Activated naive CD8-positive, alpha-beta T cell treated with anti-CD3 and anti-CD28 coated beads, Interleukin-2, amount 10 ng/mL, durations not matched to agents 7 days and 5 days (primary cell): ENCODE data around the gene GRXCR1. TPM values are rescaled to one million over a fixed set of nuclear protein-coding genes. Genes with fewer than 3 reads are reported as not detected.

Experiments used
- ATAC-seq: fragments of 150-1000 bp; cut with Tn5 transposase; one replicate; pipeline ENCODE4 v1.10.0; 2021; ENCODE audit warnings: low read depth, moderate library complexity
- POLR2A ChIA-PET: fragments of 350-600 bp; sonication (Branson Sonifier 250); formaldehyde crosslinking; loops from one replicate; lab custom pipeline; 2021; ENCODE audit warnings: antibody characterized with exemption; lab: Charles Lee
- DNase-seq: peaks from one replicate; pipeline ENCODE4 v3.0.0; 2021
- H3K27ac Mint-ChIP-seq: one replicate; pipeline ENCODE4 v1.8.0; 2022; ENCODE audit warnings: mild to moderate bottlenecking, mixed read lengths
- H3K27me3 Mint-ChIP-seq: one replicate; pipeline ENCODE4 v1.8.0; 2022; ENCODE audit warnings: mild to moderate bottlenecking, moderate library complexity, mixed read lengths
- H3K36me3 Mint-ChIP-seq: one replicate; pipeline ENCODE4 v1.8.0; 2021; ENCODE audit warnings: mild to moderate bottlenecking, mixed read lengths
- H3K4me1 Mint-ChIP-seq: one replicate; pipeline ENCODE4 v1.8.0; 2021; ENCODE audit warnings: mixed read lengths
- H3K4me3 Mint-ChIP-seq: one replicate; pipeline ENCODE4 v1.8.0; 2022; ENCODE audit warnings: mild to moderate bottlenecking, moderate library complexity, mixed read lengths
- H3K9me3 Mint-ChIP-seq: one replicate; pipeline ENCODE4 v1.8.0; 2021; ENCODE audit warnings: mixed read lengths
- total RNA-seq, 2 experiments: library from RNA; stranded (reverse); gene quantifications; one replicate each; pipeline ENCODE4 v1.2.3, GENCODE V29; 2021

Gene GRXCR1
- total RNA-seq, 2 experiments from 2014 or later, result not detected

DNA sequence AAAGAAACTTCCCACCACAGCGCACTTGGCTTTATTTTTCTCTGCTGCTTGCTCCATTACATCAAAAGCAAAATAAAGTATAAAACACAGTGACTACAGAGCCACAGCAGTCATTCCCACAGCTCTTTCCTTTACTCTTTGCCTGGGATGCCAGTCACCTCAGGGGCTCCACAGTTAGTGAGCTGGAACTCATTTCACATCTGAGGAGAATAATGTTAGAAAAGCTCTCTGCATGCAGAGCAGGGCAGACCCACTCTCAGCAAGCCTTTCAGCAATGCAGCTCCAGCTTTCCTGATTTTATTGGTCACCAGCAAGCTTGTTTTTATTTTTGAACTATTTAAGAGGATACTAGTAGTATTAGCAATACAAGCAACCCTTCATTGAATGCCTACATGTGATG lies 13.8 kb downstream of the GRXCR1 start:
- Mint-ChIP-seq H3K4me3 (no peak overlapping the region), H3K36me3 (no peaks in the 10 kb centered on the region), H3K9me3 (no peaks in the 10 kb centered on the region), H3K27ac (no peak overlapping the region), H3K27me3 (no peaks in the 10 kb centered on the region), H3K4me1 (no peaks in the 10 kb centered on the region)
- ATAC-seq (no peak), DNase-seq (no peak)
- POLR2A ChIA-PET, result no interaction called here

DNA sequence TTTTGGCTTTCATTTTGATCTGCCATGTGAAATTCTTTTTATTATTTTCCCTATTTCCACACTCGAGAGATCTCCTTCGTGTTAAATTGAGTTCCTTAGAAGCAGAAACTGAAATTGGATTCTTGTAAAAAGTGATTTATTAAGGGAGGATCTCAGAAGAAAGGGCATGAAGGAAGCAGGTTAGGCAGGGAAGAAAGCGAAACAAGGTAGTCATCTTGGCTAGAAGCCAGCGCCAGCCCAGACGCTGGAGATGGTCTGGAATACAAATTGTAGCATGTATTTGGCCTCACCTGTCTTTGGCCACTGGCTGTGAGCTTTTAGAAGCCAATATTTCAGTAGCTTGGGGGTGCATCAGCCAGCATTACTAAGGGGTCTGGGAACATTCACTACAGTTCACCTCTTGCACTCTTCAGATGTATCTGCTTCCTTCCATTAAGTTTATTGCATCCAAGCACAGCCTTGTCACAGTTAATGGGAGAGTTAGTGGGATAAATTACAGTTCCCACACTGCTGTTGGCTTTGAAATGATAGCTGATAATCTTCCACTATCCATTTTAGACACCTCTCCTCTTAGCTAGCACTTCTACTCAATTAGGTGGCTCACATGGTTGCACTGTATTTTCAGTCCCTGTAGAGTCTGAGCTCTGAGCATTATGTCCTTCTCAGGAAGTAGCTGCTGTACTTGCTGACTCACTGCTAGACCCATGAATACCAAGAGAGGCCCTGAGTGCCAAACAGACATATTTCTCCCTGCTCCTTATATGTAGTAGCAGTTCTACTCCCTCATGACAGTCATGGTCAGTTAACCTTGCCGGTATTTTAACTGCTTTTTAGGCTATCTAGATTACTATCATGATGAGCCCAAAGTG lies 14.6 kb downstream of the GRXCR1 start:
- POLR2A ChIA-PET, result no interaction called here
- ATAC-seq (no peak), DNase-seq (no peak)
- Mint-ChIP-seq H3K4me1 (no peaks in the 10 kb centered on the region), H3K27me3 (no peaks in the 10 kb centered on the region), H3K36me3 (no peaks in the 10 kb centered on the region), H3K9me3 (no peaks in the 10 kb centered on the region), H3K4me3 (no peak overlapping the region), H3K27ac (no peak overlapping the region)

DNA sequence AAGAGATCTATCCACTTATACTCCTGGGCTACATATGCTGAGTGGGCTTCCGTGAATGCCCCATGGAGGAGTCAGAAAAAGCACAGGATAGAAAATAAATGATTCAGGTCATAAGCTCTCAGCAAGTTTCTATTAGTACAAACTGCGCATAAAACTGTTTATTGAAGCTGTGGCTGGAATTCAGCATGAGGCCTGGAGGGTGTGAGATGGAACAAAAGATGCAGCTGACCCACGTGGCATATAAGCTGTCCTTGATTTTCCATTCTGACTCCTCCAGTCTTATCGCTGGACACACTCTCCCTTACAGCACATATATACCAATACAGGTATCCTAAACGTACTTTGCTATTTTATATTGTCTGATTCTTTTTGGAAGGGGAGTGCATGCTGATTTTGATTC lies 17.9 kb downstream of the GRXCR1 start:
- no peaks in the 10 kb centered on the region for H3K36me3 Mint-ChIP-seq
- H3K4me1 Mint-ChIP-seq, result no peaks in the 10 kb centered on the region
- ATAC-seq, result no peak
- H3K9me3 Mint-ChIP-seq, result no peaks in the 10 kb centered on the region
- H3K27me3 Mint-ChIP-seq, result no peaks in the 10 kb centered on the region
- no peak overlapping the region for H3K27ac Mint-ChIP-seq
- H3K4me3 Mint-ChIP-seq, result no peak overlapping the region
- POLR2A ChIA-PET, result no interaction called here
- no peak for DNase-seq

DNA sequence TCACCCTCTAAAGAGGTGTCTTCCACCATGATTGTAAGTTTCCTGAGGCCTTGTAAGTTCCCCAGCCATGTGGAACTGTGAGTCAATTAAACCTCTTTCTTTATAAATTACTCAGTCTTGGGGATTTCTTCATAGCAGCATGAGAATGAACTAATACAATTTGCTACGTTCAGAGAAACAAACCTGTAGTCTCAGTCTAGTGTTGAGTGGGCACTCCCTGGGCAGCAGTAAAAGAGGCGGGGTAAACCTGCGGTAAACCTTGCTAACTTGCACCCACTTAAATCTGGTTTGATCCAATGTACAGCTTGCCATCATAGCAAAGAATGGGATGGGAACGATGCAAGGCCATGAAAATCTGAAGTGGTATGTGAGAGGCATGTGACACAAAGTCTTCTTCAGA lies 22.4 kb downstream of the GRXCR1 start:
- no peaks in the 10 kb centered on the region for H3K36me3 Mint-ChIP-seq
- H3K27me3 Mint-ChIP-seq, result peaks cover 2% of the 10 kb centered on the region
- ATAC-seq, result no peak
- no peaks in the 10 kb centered on the region for H3K4me1 Mint-ChIP-seq
- POLR2A ChIA-PET, result no interaction called here
- H3K27ac Mint-ChIP-seq, result no peak overlapping the region
- peaks cover 1% of the 10 kb centered on the region for H3K9me3 Mint-ChIP-seq
- no peak for DNase-seq
- no peak overlapping the region for H3K4me3 Mint-ChIP-seq

DNA sequence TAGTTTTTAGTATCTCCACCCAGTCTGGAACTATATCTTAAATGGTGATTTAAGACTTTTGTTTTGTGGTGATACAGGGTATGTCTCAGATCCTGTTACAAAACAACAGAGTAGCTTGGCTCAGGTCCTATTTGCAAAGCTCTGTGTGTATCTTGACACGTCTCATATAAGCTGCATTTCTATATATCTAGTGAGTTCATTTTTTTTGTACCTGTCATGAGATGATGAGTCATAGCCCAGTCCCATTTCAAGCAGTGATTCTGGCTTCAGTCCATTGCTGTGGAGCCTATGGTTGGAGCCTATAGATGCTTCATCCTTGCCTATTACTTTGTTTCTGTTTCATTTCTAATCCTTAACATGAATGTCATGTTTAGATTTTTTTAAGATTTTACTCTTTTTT lies 23.0 kb downstream of the GRXCR1 start:
- no peak for ATAC-seq
- POLR2A ChIA-PET, result no interaction called here

DNA sequence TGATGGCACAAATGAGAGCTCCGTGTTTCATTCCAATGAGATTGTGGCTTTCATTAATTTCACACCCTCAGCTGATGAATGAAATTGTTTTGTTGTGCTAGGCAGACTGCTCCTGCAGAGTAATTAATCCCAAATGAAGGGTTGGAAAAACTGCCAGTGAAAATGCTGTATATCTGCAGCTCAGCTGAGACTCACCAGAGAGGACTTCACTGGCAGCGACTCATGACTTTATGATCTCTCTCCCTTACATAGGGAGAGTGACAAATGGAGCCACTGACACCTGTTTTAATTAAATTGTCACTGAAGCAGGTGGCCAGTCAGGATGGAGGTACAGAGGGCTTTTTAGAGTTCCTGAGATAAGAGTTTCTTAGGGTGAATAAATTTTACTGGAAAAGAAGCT lies 24.8 kb downstream of the GRXCR1 start:
- DNase-seq (no peak), ATAC-seq (no peak)
- H3K9me3 Mint-ChIP-seq, result peaks cover 1% of the 10 kb centered on the region
- H3K36me3 Mint-ChIP-seq, result no peaks in the 10 kb centered on the region
- H3K4me3 Mint-ChIP-seq, result no peak overlapping the region
- POLR2A ChIA-PET, result no interaction called here
- H3K4me1 Mint-ChIP-seq, result no peaks in the 10 kb centered on the region
- no peak overlapping the region for H3K27ac Mint-ChIP-seq
- peaks cover 4% of the 10 kb centered on the region for H3K27me3 Mint-ChIP-seq

More for the DNA sequence above, 23.0 kb downstream of the GRXCR1 start:
- no peaks in the 10 kb centered on the region for H3K4me1 Mint-ChIP-seq
- peaks cover 2% of the 10 kb centered on the region for H3K27me3 Mint-ChIP-seq
- H3K36me3 Mint-ChIP-seq, result no peaks in the 10 kb centered on the region
- no peak overlapping the region for H3K27ac Mint-ChIP-seq
- no peak for DNase-seq
- no peak overlapping the region for H3K4me3 Mint-ChIP-seq
- H3K9me3 Mint-ChIP-seq, result peaks cover 1% of the 10 kb centered on the region

DNA sequence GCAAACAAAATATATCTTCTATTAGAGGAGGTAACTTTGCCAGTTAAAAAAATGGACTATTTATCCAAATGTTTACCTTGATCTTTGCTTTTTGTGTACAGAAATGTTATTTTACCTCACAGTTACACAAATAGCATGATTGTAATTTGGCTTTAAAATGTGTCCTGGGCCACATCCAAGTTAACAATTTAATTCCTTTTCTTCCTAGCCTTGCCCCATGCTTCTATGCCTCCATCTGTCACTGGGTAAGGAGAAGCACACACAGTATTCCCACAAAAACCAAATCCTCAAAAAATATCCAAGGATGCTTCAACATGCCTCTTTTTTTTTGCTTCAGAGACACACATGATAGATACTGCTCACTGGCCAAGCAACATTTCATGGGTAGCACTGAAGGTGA lies 30.9 kb downstream of the GRXCR1 start:
- Mint-ChIP-seq H3K4me3 (no peak overlapping the region), H3K27me3 (peaks cover 2% of the 10 kb centered on the region), H3K9me3 (peaks cover 1% of the 10 kb centered on the region), H3K4me1 (no peaks in the 10 kb centered on the region), H3K36me3 (no peaks in the 10 kb centered on the region), H3K27ac (no peak overlapping the region)
- DNase-seq (no peak), ATAC-seq (no peak)
- POLR2A ChIA-PET, result no interaction called here

DNA sequence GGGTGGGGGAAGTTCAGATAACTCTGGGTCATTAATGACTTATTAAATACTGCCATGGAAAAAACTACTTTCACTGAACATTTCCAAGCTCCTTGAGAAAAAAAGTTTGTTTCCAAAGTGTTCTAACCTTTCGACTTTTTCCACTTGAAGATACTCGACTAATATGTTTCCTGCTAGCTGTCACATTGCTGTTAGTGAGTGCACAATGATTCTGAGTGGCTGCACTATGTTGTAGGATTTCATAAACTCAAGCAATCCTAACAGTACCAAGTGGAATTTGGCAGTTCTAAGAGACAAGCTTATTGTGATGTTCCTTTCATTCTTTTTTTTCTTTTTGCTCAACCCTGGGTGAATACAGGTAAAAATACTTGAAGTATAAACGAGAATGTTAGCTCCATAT lies 33.4 kb downstream of the GRXCR1 start:
- no peak for DNase-seq
- no peak overlapping the region for H3K4me3 Mint-ChIP-seq
- H3K4me1 Mint-ChIP-seq, result no peaks in the 10 kb centered on the region
- no peak for ATAC-seq
- H3K36me3 Mint-ChIP-seq, result no peaks in the 10 kb centered on the region
- no peaks in the 10 kb centered on the region for H3K9me3 Mint-ChIP-seq
- H3K27me3 Mint-ChIP-seq, result peaks cover 2% of the 10 kb centered on the region
- no peak overlapping the region for H3K27ac Mint-ChIP-seq
- POLR2A ChIA-PET, result no interaction called here

DNA sequence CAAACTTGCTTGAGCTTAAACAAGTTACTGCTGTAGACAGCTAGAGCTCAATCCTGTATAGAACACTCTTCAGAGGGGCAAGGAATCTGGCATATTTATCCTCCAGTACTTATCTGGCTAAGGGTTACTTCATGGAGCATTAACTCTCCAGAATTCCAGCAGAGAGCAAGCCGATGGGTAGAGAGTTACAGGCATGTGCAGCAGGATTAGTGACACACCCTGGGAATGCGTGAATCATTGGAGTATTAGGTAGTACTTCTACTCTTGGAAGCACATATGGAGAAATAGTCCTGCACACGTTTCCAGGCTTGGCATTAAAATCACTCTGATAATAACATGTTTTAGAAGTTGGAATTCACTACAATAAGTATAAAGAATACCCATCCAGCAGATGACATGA lies 35.4 kb downstream of the GRXCR1 start:
- Mint-ChIP-seq H3K4me1 (no peaks in the 10 kb centered on the region), H3K27me3 (no peaks in the 10 kb centered on the region), H3K9me3 (no peaks in the 10 kb centered on the region), H3K27ac (no peak overlapping the region), H3K4me3 (no peak overlapping the region), H3K36me3 (no peaks in the 10 kb centered on the region)
- POLR2A ChIA-PET, result no interaction called here
- no peak for DNase-seq
- ATAC-seq, result no peak

DNA sequence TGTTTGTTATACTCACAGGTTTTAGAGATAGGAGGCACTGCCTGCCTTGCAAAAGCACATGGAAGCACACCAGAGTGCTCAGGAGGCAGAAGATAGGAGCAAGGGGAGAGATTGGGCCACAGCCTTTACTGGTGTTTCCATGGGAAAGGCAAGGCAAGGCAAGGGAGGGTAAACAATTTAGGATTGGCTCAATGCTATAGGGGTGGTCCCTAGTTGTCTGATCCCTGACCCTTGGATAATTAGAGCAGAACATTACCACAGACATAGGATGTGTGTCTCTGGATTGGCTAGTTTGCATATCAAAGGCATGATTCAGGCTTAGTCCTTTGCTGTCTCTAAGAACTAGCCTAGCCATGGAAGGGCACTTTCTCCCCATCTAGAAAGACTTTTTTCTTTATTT lies 36.1 kb downstream of the GRXCR1 start:
- Mint-ChIP-seq H3K9me3 (no peaks in the 10 kb centered on the region), H3K27ac (no peak overlapping the region), H3K4me1 (no peaks in the 10 kb centered on the region), H3K36me3 (no peaks in the 10 kb centered on the region), H3K27me3 (peaks cover 1% of the 10 kb centered on the region), H3K4me3 (no peak overlapping the region)
- no peak for ATAC-seq
- no peak for DNase-seq
- POLR2A ChIA-PET, result no interaction called here

DNA sequence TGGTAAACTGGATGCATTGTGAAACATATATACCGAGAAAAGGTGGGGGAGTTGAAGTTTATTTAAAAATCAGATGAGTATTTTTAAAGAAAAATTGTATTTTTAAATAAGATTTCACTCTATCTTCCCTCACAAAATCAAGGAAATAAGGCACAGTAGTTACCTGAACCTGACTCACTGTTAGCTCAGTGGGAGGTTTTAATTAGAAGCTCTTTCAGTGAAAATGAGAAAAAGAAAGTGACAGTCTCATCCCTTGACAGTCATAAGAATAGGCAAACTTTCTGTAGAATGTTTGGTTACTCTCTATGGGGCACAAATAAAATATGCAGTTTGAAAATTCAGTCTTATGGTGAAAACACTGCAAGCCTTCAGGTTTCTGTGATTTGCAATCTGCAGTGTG lies 49.7 kb downstream of the GRXCR1 start:
- no peak overlapping the region for H3K4me3 Mint-ChIP-seq
- no peaks in the 10 kb centered on the region for H3K36me3 Mint-ChIP-seq
- POLR2A ChIA-PET, result no interaction called here
- ATAC-seq (no peak), DNase-seq (no peak)
- H3K27me3 Mint-ChIP-seq, result peaks cover 4% of the 10 kb centered on the region
- H3K4me1 Mint-ChIP-seq, result no peaks in the 10 kb centered on the region
- H3K9me3 Mint-ChIP-seq, result no peaks in the 10 kb centered on the region
- no peak overlapping the region for H3K27ac Mint-ChIP-seq

DNA sequence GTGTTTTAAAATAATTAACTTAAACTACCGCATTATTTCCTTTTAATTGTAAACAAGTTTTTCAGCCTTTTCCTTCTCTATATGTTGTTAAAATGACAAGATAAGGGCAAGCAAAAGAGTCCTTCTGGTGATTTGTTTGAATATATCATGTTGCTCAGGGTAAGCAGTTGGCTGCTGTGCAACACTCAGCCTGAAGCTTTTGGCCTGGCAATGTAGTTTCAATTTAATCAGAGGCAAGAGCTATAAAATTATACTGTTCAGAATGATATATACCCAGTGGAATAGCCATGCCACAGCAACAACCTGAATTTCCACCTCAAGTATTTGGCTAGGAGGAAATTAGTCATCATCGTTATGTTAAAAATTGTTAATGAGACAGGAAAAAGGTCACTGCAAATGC lies 53.4 kb downstream of the GRXCR1 start:
- Mint-ChIP-seq H3K4me1 (no peaks in the 10 kb centered on the region), H3K36me3 (no peaks in the 10 kb centered on the region), H3K4me3 (no peak overlapping the region), H3K27ac (no peak overlapping the region), H3K9me3 (no peaks in the 10 kb centered on the region), H3K27me3 (peaks cover 2% of the 10 kb centered on the region)
- ATAC-seq (no peak), DNase-seq (no peak)
- POLR2A ChIA-PET, result no interaction called here

DNA sequence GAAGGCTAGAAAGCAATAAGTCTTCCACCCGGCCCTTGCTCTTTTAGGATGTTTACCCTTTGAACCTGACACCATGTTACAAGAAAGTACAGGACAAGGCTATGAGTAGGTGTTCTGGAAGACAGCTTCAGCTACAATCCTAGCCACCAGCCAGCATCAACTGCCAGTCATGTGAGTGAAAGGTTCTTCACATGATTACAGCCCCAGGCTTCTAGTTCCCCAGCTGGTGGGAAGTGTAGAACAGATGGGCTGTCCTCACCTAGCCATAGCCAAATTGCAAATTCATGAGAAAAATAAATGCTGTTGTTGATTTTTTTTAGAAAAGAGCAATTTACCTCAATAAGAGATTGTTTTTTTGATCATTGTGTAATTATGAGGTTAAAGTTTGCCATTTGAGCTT lies 60.8 kb downstream of the GRXCR1 start:
- Mint-ChIP-seq H3K9me3 (no peaks in the 10 kb centered on the region), H3K27me3 (no peaks in the 10 kb centered on the region), H3K4me3 (no peak overlapping the region), H3K27ac (no peak overlapping the region), H3K36me3 (no peaks in the 10 kb centered on the region), H3K4me1 (no peaks in the 10 kb centered on the region)
- no peak for ATAC-seq
- DNase-seq, result no peak
- POLR2A ChIA-PET, result no interaction called here

DNA sequence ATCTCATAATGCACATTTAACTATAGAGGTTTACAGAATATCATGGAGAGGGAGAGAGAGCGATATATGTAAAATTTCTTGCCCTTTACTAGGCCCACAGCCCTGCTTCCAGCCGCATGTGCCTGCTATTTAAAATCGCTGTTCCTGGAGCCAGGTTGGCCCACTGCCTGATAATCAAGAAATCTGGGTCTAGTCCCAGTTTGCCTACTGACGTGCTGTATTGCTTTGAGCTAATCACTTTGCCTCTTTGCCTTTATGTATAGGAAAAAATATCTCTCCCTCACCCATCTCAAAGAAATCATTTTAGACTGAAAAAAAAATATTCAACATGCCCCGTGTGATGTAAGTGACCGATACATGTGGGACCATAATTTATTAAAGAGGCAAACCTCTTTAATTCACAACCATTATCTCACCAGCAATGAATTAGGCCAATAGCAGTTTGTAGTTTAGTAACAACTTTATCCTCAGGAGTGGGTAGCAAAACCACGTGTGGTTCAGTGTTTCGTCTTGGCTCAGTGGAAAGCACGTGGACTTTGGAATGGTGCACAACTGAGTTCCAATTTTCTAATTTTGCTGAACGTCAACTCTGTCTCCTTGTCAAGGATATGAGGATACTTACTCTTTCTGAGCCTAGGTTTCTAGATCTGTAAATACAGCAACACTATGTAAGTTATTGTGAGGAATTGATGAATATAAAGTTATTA lies 62.6 kb downstream of the GRXCR1 start:
- no peak overlapping the region for H3K27ac Mint-ChIP-seq
- DNase-seq (no peak), ATAC-seq (no peak)
- H3K4me1 Mint-ChIP-seq, result no peaks in the 10 kb centered on the region
- no peaks in the 10 kb centered on the region for H3K9me3 Mint-ChIP-seq
- H3K4me3 Mint-ChIP-seq, result no peak overlapping the region
- POLR2A ChIA-PET, result no interaction called here
- H3K36me3 Mint-ChIP-seq, result no peaks in the 10 kb centered on the region
- no peaks in the 10 kb centered on the region for H3K27me3 Mint-ChIP-seq
